Measurements from ENCODE around the gene TMEM9.

The TMEM9 gene

GRCh38 chr1:201154389-201155165 is at the start of gene TMEM9:
Gene TMEM9 (minus strand): TSS chr1:201154474. CDS start chr1:201153923, 551 bp downstream.
- H3K9ac ChIP-seq (ENCODE audit: low read length) = peak within 1 kb of the TSS; percentile 76
- peaks cover 8% of the 10 kb centered on the region for H3K79me2 ChIP-seq (ENCODE audit: low read length)
- H3K4me2 ChIP-seq (ENCODE audit: low read length) = peak within 1 kb of the TSS; percentile 96
- no peaks in the 10 kb centered on the region for H4K20me1 ChIP-seq (ENCODE audit: insufficient read depth, low read length)
- H3K27ac ChIP-seq (ENCODE audit: low read length) = no peak within 1 kb of the TSS
- no peak for TF ChIP-seq EZH2phosphoT487 (IDR thresholded peaks at IDR 0.05; ENCODE audit: low read depth)
- no peak for TF ChIP-seq CTCF (IDR thresholded peaks at IDR 0.05; ENCODE audit: low read depth, low read length)
- H2AFZ ChIP-seq (ENCODE audit: low read depth, low read length) = peak within 1 kb of the TSS; percentile 99
- peak within 1 kb of the TSS; percentile 87 for H3K4me3 ChIP-seq (ENCODE audit: low read length)
- H3K36me3 ChIP-seq (replicated peaks; ENCODE audit: low read depth, low read length) = peaks cover 29% of the 10 kb centered on the region
- H3K27me3 ChIP-seq (ENCODE audit: low read depth, low read length) = 0 out of 2 replicates have a peak, but pooled peaks cover 6% of the 10 kb centered on the region
- peaks cover 25% of the 10 kb centered on the region for H3K4me1 ChIP-seq (ENCODE audit: low read length)
- peaks cover 4% of the 10 kb centered on the region; the same call in 1 of the 2 replicates for H3K9me3 ChIP-seq (ENCODE audit: insufficient read depth, low read length)

GRCh38 chr1:201198598-201198997 is 44.3 kb upstream of the TMEM9 start:
- H4K20me1 ChIP-seq (ENCODE audit: insufficient read depth, low read length) = no peaks in the 10 kb centered on the region
- no peaks in the 10 kb centered on the region for H3K36me3 ChIP-seq (replicated peaks; ENCODE audit: low read depth, low read length)

GRCh38 chr1:201194046-201194445 is 39.8 kb upstream of the TMEM9 start:
- Histone ChIP-seq H3K79me2 (ENCODE audit: low read length) (no peaks in the 10 kb centered on the region), H3K36me3 (replicated peaks; ENCODE audit: low read depth, low read length) (no peaks in the 10 kb centered on the region), H3K27me3 (ENCODE audit: low read depth, low read length) (peaks cover 39% of the 10 kb centered on the region), H2AFZ (ENCODE audit: low read depth, low read length) (no peak overlapping the region), H4K20me1 (ENCODE audit: insufficient read depth, low read length) (no peaks in the 10 kb centered on the region), H3K9me3 (ENCODE audit: insufficient read depth, low read length) (no peaks in the 10 kb centered on the region), H3K4me1 (ENCODE audit: low read length) (no peaks in the 10 kb centered on the region), H3K9ac (ENCODE audit: low read length) (no peak overlapping the region), H3K4me2 (ENCODE audit: low read length) (no peak overlapping the region), H3K27ac (ENCODE audit: low read length) (no peak overlapping the region), H3K4me3 (ENCODE audit: low read length) (no peak overlapping the region)
- TF ChIP-seq EZH2phosphoT487 (IDR thresholded peaks at IDR 0.05; ENCODE audit: low read depth) = no peak
- TF ChIP-seq CTCF (IDR thresholded peaks at IDR 0.05; ENCODE audit: low read depth, low read length) = no peak

More at GRCh38 chr1:201198598-201198997, 44.3 kb upstream of the TMEM9 start:
- Histone ChIP-seq H2AFZ (ENCODE audit: low read depth, low read length) (no peak overlapping the region), H3K4me1 (ENCODE audit: low read length) (no peaks in the 10 kb centered on the region), H3K4me2 (ENCODE audit: low read length) (no peak overlapping the region), H3K4me3 (ENCODE audit: low read length) (no peak overlapping the region), H3K79me2 (ENCODE audit: low read length) (no peaks in the 10 kb centered on the region), H3K9ac (ENCODE audit: low read length) (no peak overlapping the region), H3K27me3 (ENCODE audit: low read depth, low read length) (peaks cover 11% of the 10 kb centered on the region), H3K27ac (ENCODE audit: low read length) (no peak overlapping the region), H3K9me3 (ENCODE audit: insufficient read depth, low read length) (no peaks in the 10 kb centered on the region)
- no peak for TF ChIP-seq EZH2phosphoT487 (IDR thresholded peaks at IDR 0.05; ENCODE audit: low read depth)
- TF ChIP-seq CTCF (IDR thresholded peaks at IDR 0.05; ENCODE audit: low read depth, low read length) = no peak

GRCh38 chr1:201192261-201192788 is 38.1 kb upstream of the TMEM9 start:
- Histone ChIP-seq H2AFZ (ENCODE audit: low read depth, low read length) (no peak overlapping the region), H3K4me1 (ENCODE audit: low read length) (no peaks in the 10 kb centered on the region), H3K9me3 (ENCODE audit: insufficient read depth, low read length) (no peaks in the 10 kb centered on the region), H3K36me3 (replicated peaks; ENCODE audit: low read depth, low read length) (no peaks in the 10 kb centered on the region), H3K27me3 (ENCODE audit: low read depth, low read length) (peaks cover 51% of the 10 kb centered on the region), H3K9ac (ENCODE audit: low read length) (no peak overlapping the region), H3K27ac (ENCODE audit: low read length) (no peak overlapping the region), H4K20me1 (ENCODE audit: insufficient read depth, low read length) (no peaks in the 10 kb centered on the region), H3K4me3 (ENCODE audit: low read length) (no peak overlapping the region), H3K4me2 (ENCODE audit: low read length) (no peak overlapping the region), H3K79me2 (ENCODE audit: low read length) (no peaks in the 10 kb centered on the region)
- no peak for TF ChIP-seq CTCF (IDR thresholded peaks at IDR 0.05; ENCODE audit: low read depth, low read length)
- TF ChIP-seq EZH2phosphoT487 (IDR thresholded peaks at IDR 0.05; ENCODE audit: low read depth) = no peak
